TTC549 (cell line): Measurements from ENCODE around the gene CRYGN.

ENCODE experiments used
- FAIRE-seq: peaks from 2 replicates; lab custom pipeline; 2012; peaks lifted over from hg19 to GRCh38; lab: Jason Lieb, UNC

CRYGN gene

GRCh38 chr7:151438864-151439601, 908 bp downstream of the CRYGN start:
- FAIRE-seq, result no peak

GRCh38 chr7:151437866-151438516, 1.9 kb downstream of the CRYGN start:
- no peak for FAIRE-seq

- no peak for FAIRE-seq
Observed at GRCh38 chr7:151437159-151437553, 2.8 kb downstream of the CRYGN start.

GRCh38 chr7:151436446-151437158, 3.3 kb downstream of the CRYGN start:
- no peak for FAIRE-seq

- FAIRE-seq, result no peak
Observed at GRCh38 chr7:151435971-151436370, 4.0 kb downstream of the CRYGN start.

GRCh38 chr7:151435103-151435916, 4.6 kb downstream of the CRYGN start:
- no peak for FAIRE-seq

- FAIRE-seq, result no peak
Observed at GRCh38 chr7:151434549-151434948, 5.4 kb downstream of the CRYGN start.

- no peak for FAIRE-seq
Observed at GRCh38 chr7:151433721-151434400, 6.1 kb downstream of the CRYGN start.

- FAIRE-seq, result no peak
Observed at GRCh38 chr7:151432658-151433521, 7.1 kb downstream of the CRYGN start.

- FAIRE-seq, result no peak
Observed at GRCh38 chr7:151431768-151432311, 8.1 kb downstream of the CRYGN start.

- no peak for FAIRE-seq
Observed at GRCh38 chr7:151431281-151431767, 8.6 kb downstream of the CRYGN start.

GRCh38 chr7:151430391-151431205, 9.3 kb downstream of the CRYGN start:
- no peak for FAIRE-seq

- no peak for FAIRE-seq
Observed at GRCh38 chr7:151429560-151430331, 10.2 kb downstream of the CRYGN start.

GRCh38 chr7:151429237-151429559, 10.7 kb downstream of the CRYGN start:
- no peak for FAIRE-seq

- no peak for FAIRE-seq
Observed at GRCh38 chr7:151428378-151429236, 11.3 kb downstream of the CRYGN start.

GRCh38 chr7:151427705-151428377, 12.1 kb downstream of the CRYGN start:
- FAIRE-seq, result no peak
